Ascending aorta (tissue), 2 donors: Measurements from ENCODE around the gene DAB1. TPM values are rescaled to one million over a fixed set of nuclear protein-coding genes. Genes with fewer than 3 reads are reported as not detected.

Experiments
- DNase-seq, 2 donors: peaks; one replicate each; pipeline ENCODE4 v3.0.0-alpha.2; 2019; ENCODE audit warnings: low spot score in 2 of 2
- H3K27ac ChIP-seq, 2 donors: fragments of 200-600 bp; sonication (generic); one replicate each; pipeline ENCODE4 v1.5.1; 2016 to 2017; ENCODE audit warnings: mild to moderate bottlenecking in 1 of 2
- H3K27me3 ChIP-seq: fragments of 200-600 bp; sonication (generic); one replicate; pipeline ENCODE4 v1.5.1; 2017
- H3K36me3 ChIP-seq, 2 donors: fragments of 200-600 bp; sonication (generic); one replicate each; pipeline ENCODE4 v1.5.1; 2016
- H3K4me1 ChIP-seq, 2 donors: fragments of 200-600 bp; sonication (generic); one replicate each; pipeline ENCODE4 v1.5.1; 2016 to 2017; ENCODE audit warnings: mild to moderate bottlenecking in 1 of 2
- H3K4me3 ChIP-seq, 2 donors: fragments of 200-600 bp; sonication (generic); one replicate each; pipeline ENCODE4 v1.5.1; 2016 to 2017; ENCODE audit warnings: mild to moderate bottlenecking in 1 of 2
- H3K9me3 ChIP-seq, 2 donors: fragments of 200-600 bp; sonication (generic); one replicate each; pipeline ENCODE4 v1.5.1; 2016
- intact Hi-C: fragments of 100-400 bp; cut with DNase I; formaldehyde crosslinking; loops from one replicate; pipeline ENCODE4 v1.15.1; 2023
- total RNA-seq: library from RNA; depleted of rRNA; stranded (reverse); fragments of >200 nt; gene quantifications from one replicate; pipeline ENCODE4 v1.1.0, GENCODE V29; 2016
- TF ChIP-seq, protein P1 (sequence below), 3 experiments: fragments of 200-600 bp in 2 of 3; fragments of 450-650 bp in 1 of 3; sonication (generic) in 2 of 3; IDR thresholded peaks; one replicate each; pipeline ENCODE4 v1.5.1; 2016 to 2019; ENCODE audit warnings: antibody characterized with exemption in 3 of 3, mild to moderate bottlenecking in 1 of 3, moderate library complexity in 1 of 3

DAB1 gene
- total RNA-seq, 1 donor from 2014 or later, result not detected

DNA sequence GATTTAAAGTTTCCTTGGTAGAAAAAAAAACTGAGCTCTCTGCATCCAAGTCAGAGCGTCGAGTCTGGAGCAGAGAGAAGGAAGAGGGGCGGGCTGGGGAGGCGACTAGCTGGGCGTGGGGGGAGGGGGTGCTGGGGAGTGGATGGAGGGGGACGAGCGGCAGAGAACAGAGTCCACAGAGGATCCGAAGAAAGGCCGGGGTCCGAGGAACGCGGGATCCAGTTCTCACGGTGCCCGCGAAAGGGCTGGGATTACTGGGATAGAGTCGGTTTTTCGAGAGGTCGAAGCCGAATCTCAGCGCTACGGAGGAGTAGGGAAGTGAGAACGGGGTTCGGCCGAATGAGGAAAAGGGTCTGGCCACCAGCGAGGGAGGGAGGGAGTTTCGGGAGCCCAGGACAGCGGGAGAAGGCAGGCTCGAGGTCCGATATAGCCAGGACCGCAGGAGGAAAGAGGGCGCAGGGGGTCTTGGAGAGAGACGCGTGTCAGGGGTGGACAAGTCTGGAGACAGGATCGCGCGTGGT, 665 bp downstream of the DAB1 start:
- Histone ChIP-seq H3K4me3 (peak overlapping the region; percentile 16 to 48), H3K27me3 (no peaks in the 10 kb centered on the region), H3K4me1 (no peaks in the 10 kb centered on the region), H3K27ac (no peak overlapping the region), H3K9me3 (no peaks in the 10 kb centered on the region), H3K36me3 (no peaks in the 10 kb centered on the region)
- TF ChIP-seq, protein P1, sequence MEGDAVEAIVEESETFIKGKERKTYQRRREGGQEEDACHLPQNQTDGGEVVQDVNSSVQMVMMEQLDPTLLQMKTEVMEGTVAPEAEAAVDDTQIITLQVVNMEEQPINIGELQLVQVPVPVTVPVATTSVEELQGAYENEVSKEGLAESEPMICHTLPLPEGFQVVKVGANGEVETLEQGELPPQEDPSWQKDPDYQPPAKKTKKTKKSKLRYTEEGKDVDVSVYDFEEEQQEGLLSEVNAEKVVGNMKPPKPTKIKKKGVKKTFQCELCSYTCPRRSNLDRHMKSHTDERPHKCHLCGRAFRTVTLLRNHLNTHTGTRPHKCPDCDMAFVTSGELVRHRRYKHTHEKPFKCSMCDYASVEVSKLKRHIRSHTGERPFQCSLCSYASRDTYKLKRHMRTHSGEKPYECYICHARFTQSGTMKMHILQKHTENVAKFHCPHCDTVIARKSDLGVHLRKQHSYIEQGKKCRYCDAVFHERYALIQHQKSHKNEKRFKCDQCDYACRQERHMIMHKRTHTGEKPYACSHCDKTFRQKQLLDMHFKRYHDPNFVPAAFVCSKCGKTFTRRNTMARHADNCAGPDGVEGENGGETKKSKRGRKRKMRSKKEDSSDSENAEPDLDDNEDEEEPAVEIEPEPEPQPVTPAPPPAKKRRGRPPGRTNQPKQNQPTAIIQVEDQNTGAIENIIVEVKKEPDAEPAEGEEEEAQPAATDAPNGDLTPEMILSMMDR (IDR thresholded peaks at IDR 0.05), result no peak
- no peak for DNase-seq
- intact Hi-C loops, result no loop called here

DNA sequence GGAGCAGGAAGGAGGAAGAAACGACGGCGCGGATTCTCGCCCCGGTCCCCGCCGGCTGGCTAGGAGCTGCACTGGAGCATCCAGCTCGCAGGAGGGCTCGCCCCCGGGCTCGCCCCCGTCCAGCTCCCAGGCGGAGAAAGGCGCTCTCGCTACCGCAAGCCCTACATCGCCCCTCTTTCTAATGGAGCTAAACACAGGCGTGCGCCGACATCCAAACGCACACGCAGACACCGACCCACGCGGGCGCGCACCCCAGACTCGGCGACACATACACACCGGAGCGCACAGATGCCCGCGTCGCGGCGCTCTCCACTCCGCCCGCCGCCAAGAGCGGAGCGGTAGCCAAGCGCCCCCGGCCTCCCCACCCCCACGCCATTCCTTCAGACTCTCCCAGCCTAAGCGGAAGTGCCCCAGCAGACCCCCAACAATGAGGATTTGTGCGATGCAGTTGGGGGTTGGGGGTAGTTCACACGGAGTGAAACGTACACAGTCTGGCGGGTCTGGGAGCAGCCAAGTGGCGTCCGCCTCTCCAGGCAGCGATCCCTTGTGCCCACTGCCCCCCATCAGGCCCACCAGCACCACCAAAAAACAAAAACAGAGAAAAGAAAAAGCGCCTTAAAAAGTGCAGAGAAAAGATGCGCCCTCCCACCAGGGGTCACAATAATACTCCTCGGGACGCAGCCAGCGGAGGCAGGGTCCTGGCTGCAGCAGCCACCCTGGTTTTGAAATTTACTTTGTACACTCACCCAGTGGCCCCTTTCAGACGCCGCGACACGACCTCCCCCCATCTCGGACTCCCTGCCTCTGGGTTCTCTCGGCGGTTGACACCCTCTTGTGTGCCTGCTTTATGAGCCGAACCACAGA, 1.4 kb downstream of the DAB1 start:
- Histone ChIP-seq H3K4me3 (peak overlapping the region; percentile 21 to 40), H3K9me3 (no peaks in the 10 kb centered on the region), H3K27ac (no peak overlapping the region), H3K27me3 (no peaks in the 10 kb centered on the region), H3K4me1 (no peaks in the 10 kb centered on the region), H3K36me3 (no peaks in the 10 kb centered on the region)
- TF ChIP-seq, protein P1 (IDR thresholded peaks at IDR 0.05), result no peak
- intact Hi-C loops, result no loop called here
- no peak for DNase-seq

- no peaks in the 10 kb centered on the region for H3K27me3 ChIP-seq
- TF ChIP-seq, protein P1 (IDR thresholded peaks at IDR 0.05), result no peak
- H3K4me3 ChIP-seq, result no peak overlapping the region
- no peak overlapping the region for H3K27ac ChIP-seq
- intact Hi-C loops, result no loop called here
- no peaks in the 10 kb centered on the region for H3K9me3 ChIP-seq
- H3K4me1 ChIP-seq, result no peaks in the 10 kb centered on the region
- no peaks in the 10 kb centered on the region for H3K36me3 ChIP-seq
- no peak for DNase-seq
Observed at GRCh38 chr1:57421806-57422205, 2.1 kb downstream of the DAB1 start.

DNA sequence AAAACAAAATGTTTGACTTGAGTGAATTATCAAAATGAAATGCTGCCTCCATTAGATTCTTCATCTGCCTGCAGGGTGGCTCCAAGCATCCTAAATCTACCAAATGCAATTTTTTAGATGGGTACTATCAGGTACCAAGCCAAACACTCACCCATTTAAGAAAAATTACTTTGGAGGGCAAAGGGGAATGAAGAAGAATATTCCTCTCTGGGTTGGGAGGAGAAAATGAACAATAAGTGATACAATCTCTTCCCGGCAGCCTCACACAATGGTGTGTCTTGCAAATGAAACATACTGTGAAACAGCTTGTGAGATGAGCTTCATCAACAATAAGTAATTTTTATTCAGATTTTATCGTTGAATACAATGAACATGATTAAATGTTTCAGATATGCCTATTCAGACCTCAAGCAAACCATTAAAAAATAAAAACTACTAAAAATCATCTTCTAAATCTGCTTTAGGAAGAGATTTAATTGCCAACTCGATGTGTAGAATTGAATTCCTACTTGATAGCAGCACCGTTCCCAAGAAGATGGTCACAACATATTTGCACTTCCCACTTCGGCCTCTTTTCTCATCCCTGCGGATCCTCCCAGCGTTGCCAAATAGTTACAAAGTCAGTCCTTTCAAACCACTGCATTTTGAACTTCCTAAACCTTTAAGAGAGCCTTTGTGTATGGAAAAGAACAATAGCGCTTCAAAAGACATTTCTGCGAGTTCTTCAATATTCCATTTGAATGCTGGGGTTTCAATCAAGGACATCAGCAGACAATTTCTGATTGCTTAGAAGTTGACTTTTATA, 2.7 kb downstream of the DAB1 start:
- no peaks in the 10 kb centered on the region for H3K4me1 ChIP-seq
- H3K4me3 ChIP-seq, result no peak overlapping the region
- no peaks in the 10 kb centered on the region for H3K36me3 ChIP-seq
- intact Hi-C loops, result no loop called here
- no peak for DNase-seq
- TF ChIP-seq, protein P1 (IDR thresholded peaks at IDR 0.05), result no peak
- no peak overlapping the region for H3K27ac ChIP-seq
- H3K27me3 ChIP-seq, result no peaks in the 10 kb centered on the region
- no peaks in the 10 kb centered on the region for H3K9me3 ChIP-seq

DNA sequence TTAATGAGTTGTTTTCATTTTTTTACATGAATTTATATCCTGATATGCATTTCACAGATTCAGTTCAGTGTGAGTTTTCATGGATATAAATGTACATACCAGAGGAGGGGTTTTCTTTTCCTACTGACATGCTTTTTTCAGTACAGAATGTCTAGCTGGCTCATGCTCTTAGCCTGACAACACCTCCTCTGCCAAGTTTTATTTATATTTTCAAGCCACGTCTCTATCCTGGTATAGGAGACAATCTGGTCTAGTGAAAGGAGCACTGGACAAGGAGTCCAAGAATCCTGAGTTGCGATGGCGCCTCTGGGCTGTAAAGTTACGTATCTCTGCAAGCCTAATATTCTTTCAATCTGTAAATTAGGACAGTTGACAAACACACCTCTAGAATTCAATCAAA, 4.9 kb downstream of the DAB1 start:
- TF ChIP-seq, protein P1 (IDR thresholded peaks at IDR 0.05), result no peak
- no peaks in the 10 kb centered on the region for H3K9me3 ChIP-seq
- H3K36me3 ChIP-seq, result no peaks in the 10 kb centered on the region
- H3K4me1 ChIP-seq, result no peaks in the 10 kb centered on the region
- H3K4me3 ChIP-seq, result no peak overlapping the region
- no peak overlapping the region for H3K27ac ChIP-seq
- intact Hi-C loops, result no loop called here
- DNase-seq, result no peak
- no peaks in the 10 kb centered on the region for H3K27me3 ChIP-seq
